HG02642 (cell line): ENCODE results near the gene FBLN2.

Source experiments
- ATAC-seq: cut with Tn5 transposase; IDR thresholded peaks from one replicate; pipeline ENCODE4 v1.9.1; 2021; ENCODE audit warnings: mild to moderate bottlenecking; ENCODE audit not compliant: unreplicated experiment, poor library complexity

The FBLN2 gene

DNA sequence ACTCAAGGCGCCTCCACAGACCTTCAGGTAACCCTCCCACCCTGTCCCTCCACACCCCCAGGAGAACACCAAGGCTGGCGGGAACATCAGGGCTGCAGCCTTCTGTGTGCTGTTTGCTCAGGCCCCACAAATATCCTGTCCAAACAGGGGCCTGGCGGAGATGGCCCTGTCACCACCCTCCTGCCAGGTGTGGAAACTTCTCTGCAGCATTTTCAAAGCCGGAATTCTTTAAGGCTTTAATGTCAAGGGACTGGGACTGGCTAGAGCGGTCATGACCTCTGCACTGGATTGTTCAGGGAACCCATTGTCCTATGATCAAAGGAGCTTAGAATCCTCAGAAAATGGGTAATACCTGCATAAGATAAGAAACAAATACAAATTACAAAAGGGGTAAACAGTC is 46.6 kb downstream of the FBLN2 start:
- no peak for ATAC-seq

DNA sequence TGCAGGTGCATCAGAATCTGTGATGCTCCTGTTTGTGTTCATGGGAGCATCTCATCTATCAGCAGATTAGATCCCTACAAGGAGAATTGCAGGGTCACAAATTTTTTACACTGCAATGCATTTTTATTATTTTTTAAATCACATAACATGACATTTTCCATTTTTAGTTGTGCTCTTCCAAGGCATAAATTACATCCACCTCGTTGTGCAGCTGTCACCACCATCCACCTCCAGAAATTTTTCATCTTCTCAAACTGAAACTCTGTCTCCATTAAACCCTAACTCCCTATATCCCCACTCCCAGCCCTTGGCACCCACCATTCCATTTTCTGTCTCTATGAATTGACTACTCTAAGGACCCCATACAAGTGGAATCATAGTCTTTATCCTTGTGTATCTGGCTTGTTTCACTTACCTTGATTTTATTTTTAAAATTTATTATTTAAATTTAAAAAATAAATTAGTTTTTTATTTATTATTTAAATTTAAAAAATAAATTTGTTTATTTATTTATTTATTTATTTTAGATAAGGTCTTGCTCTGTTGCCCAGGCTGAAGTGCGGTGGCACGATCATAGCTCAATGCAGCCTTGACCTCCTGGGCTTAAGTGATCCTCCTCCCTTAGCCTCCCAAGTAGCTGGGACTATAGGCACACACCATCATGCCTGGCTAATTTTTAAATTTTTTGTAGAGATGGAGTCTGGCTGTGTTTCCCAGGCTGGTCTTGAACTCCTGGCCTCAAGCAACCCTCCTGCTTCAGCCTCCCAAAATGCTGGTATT is 47.7 kb downstream of the FBLN2 start:
- ATAC-seq: no peak

DNA sequence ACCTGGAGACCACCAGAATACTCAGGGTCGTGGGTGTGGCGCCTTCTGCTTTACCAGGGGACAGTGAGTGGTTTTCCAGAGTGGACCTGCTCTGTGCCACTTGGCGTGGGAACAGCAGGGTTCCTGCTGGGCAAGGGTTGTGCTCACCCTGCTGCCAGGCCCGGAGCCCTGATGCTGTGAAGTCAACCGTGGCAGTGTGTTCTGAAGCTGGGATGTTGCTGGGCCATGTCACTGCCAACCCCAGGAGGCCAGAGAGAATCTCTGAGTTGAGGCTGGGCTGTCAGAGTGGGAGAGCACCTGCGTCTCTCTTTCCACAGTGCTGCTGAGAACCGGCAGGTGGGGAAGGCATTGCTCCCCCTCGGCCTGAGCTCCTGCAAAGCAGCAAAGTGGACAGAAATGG is 48.7 kb downstream of the FBLN2 start:
- ATAC-seq: no peak

DNA sequence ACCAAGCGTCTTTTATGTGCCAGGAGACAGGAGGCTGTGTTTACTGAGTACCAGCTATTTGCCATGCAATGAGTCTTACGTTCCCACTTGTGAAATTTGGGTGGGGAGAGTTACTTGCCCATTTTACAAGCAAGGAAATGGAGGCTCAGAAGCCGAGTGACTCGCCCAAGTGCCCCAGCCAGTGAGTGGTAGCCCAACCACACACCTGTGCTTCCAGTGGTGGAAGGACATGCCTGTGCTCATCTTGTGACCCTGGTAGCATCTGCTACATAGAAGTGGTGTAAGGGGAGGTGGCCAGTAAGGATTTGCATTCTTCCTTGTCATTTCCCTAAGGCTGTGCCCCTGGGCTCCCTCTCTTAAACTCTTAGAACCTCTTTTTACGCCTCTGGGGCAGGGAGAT is 49.3 kb downstream of the FBLN2 start:
- no peak for ATAC-seq

DNA sequence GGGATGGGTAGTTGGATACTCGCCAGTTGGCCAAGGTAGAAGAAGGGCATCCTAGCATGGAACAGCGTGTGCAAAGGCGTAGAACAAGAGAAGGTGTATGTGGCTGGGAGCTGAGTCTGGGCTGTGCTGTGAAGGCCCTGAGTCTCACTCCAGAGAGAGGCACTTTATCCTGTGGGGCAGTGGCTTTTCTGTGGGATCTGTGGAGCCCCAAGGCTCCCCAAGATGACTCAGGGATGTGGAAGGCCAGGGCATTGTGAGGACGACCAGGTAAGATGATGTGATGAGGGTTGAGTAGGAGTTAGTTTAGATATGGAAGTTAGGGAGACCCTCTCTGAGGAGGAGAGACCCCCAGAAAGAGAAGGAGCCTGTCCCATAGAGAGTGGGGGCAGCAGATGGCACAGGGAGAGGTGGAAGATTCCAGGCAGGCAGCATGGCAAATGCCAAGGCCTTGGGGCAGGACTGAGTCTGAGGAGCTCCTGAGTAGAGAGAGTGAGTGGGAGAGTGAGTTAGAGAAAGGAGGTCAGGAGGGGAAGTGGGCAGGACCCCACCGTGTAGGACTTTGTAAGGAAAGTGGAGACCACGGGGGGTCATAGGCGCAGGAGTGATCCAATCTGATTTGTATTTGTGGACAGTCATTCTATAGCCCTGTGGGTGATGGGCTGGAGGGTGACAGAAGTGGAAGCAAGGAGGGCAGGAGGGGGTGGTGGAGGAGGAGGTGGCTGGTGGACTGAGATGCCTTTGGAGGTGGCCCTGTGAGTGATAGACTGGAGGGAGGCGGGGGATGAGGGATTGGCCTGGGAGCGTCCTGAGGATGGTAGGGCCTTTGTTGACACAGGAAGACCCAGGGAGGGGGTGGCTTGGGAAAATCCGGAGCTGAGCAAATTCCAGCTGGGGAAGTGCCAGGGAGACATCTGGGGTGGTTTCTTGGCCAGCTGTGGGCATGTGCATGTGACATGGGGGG is 50.3 kb downstream of the FBLN2 start:
- ATAC-seq: no peak

DNA sequence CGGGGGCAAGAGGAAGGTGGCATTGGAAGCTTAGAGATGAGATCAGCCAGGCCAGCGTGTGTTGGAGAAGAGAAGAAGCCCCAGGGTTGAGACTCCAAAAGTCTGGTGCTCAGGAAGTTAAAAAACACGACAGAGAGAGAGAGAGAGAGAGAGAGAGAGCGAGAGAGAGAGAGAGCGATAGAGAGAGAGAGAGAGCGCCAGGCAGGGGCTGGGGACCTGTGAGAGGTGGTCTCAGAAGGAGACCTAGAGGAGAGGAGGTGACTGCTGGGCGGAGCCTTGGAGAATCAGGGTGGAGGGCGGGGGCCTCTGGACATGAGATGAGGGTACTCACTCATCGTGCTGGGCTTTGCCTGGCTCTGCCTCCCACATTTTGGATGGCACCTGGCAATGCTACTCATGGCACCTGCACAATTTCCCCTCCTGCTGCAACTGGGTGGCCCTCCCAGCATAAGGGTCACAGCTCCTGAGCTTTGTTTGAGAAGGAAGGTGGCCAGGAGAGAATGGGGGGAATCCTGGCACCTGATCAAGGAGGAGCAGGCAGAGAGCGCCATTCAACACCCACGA is 51.0 kb downstream of the FBLN2 start:
- no peak for ATAC-seq

DNA sequence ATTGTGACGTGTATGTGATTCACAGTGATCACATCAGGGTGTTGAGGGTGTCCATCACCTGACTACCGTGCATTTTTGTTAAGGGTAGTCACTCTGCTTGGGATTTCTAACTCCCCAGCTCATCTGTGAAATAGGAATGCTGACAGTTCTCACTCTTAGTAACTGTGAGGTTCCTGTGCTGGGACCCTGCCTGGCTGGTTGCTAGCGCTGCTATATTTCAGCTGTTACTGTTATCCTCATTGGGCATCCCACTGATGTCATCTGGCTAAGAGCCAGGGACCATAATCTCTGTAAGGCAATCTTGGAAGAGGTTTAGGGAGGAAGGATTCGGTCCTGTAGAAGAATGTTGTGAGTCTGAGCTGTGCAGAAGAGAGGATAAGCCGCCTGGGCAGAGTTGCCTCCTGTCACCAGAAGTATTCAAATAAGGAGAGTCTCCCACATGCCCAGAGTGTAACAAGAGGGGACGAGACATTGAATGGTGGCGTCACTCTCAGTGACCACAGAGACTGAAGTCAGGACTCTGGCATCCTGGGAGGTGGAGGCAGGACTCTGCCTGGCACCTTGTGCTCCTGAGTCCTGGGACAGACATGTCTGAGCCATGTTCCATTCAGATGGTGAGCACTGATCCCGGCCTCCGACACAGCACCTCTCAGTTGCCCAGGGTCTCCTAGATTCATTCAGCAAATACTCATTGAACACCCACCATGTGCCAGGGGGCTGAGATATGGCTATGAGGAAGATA is 52.2 kb downstream of the FBLN2 start:
- no peak for ATAC-seq

DNA sequence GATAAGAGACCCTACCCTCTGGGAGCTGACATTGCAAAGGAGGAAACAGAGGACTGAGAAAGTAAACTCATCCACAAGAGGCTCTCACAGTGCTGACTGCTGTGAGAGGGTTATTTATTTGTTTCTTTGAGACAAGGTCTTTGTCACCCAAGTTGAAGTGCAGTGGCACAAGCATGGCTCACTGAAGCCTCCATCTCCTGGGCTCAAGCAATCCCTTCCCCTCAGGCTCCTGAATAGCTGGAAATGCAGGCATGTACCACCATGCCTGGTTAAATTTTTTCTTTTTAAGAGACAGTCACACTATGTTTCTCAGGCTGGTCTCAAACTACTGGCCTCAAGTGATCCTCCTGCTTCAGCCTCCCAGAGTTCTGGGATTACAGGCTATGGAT is 52.8 kb downstream of the FBLN2 start:
- no peak for ATAC-seq

DNA sequence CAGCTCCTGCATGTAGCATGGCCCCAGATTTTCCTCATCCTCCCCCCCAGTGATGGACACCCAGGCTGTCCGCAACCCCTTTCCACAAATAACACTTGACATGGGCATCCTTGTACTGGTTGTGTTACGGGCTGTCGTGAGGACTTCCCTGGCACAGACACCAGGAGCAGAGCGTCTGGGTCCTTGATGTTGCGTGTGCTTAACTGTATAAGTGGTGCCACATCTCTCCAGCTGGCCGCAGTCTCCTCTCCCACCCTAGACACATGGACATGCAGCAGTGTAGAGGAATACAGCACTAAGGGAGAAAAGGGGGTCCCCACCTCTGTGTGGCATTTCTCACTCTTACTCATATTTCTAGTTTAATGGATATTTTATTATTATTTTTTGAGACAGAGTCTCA is 56.6 kb downstream of the FBLN2 start:
- ATAC-seq: no peak

DNA sequence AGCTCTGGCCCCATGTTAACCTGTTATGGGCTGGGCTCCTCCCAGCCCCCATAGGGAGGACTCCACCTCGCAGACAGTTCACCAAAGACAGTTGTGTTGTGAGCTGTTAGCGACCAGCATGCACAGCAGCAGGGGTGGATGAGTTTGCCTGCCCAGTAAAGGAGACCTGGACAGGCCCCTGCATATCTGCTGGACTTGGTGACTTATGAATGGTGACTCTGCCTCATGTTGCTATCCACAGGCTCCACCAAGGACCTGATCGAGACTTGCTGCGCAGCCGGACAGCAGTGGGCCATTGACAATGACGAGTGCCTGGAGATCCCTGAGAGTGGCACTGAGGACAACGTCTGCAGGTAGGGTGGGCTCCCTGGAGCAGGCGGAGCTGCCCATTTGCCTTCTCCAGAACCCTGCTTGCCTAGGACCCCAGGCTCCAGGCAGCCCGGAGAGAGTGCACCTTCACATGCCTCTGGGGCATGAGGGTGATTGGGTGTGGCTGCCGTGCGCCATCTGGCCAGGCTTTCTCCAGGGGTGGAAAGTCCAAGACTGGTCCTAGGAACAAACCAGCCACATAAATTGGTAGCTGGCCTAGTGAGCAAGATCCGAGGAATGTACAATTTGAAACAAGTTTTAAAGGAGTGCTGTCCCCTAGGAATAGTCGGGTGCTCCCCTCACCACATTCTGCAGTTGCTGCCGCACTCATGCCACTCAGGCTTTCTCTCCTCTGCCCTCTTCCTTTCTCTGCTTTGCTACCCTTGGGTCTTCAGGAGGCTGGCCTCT is 59.1 kb downstream of the FBLN2 start:
- ATAC-seq: no peak

DNA sequence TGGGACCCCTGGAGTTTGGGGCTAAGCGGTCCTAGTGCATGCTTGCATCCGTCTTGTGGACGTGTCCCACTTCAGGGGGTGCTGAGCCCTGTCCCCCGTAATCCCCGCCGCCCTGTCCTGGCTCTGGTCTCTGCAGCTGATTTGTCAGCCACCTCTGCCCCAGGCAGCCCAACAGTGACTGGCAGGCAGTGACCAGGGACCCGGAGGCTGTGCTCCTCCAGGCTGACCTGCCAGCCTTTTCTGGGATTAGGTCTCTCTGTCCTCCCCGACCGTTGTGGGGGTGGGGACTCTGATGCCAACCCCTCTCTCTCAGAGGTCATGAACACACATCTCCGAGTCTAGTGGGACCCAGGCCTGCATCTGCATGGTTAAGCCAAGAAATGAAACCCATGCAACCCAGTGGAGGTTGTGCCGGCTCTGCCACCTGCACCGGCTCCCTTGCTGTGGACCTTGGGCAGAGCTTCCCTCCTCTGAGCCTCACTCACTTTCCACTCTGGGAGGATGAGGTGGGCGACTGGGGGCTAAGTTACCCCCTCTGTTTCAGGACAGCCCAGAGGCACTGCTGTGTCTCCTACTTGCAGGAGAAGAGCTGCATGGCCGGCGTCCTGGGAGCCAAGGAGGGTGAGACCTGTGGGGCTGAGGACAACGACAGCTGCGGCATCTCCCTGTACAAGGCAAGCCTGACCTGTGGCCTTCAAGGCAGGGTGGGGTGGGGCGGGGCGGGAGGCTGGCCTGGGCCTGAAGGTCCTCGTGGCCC is 60.2 kb downstream of the FBLN2 start:
- ATAC-seq: no peak

DNA sequence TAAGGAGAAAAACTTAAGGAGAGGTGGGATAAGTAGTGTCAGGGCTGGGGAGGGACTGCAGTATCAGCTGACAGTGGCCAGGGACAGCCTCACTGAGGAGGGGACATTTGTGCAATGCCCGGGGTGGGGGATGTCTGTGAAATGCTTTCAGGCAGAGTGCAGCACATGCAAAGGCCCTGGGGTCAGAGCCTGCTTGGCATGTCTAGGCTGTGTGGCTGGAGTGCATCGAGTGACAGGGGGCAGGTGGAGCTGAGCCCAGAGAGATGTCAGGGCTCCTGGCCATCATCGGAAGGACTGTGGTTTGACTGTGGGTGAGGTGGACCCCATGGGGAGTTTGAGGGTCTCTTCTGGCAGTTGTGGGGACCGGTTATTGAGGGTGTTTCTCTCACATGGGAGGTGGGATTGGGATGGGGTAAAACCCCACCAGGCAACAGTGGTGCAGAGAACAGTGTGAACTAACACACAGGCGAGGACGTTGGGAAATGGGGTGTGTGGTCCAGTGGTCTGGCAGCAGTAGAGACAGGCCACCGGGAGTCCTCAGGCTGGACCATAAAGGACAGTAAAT is 61.2 kb downstream of the FBLN2 start:
- ATAC-seq: no peak

DNA sequence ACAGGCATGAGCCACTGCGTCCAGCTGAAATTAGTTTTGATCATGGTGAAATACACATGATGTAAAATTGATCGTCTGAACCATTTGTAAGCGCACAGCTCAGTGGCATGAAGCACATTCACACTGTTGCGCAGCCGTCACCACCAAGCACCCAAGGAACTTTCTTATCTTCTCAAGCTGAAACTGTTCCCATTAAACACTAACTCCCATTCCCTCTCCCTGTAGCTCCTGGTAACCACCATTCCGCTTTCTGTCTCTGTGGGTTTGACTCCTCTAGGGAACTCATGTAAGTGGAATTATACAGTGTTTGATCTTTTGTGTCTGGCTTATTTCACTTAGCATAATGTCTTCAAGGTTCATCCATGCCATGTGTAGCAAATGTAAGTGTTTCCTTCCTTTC is 62.3 kb downstream of the FBLN2 start:
- ATAC-seq: no peak

DNA sequence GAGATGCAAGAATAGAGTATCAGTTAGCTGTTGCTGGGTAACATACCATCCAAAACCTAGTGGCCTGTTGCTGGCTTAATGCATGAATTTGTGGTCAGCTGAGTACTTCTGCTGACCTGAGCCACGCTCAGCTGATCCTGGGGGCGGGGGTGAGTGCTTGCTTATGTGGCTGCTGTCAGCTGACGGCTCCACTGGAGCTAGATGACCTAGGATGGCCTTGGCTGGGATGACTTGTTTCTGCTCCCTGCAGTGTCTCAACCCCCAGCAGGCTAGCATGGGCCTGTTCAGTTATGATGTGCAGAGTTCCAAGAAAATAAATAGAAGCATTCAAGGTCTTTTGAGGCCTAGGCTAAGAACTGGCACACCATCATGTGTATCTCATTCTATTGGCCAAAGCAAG is 63.9 kb downstream of the FBLN2 start:
- no peak for ATAC-seq

DNA sequence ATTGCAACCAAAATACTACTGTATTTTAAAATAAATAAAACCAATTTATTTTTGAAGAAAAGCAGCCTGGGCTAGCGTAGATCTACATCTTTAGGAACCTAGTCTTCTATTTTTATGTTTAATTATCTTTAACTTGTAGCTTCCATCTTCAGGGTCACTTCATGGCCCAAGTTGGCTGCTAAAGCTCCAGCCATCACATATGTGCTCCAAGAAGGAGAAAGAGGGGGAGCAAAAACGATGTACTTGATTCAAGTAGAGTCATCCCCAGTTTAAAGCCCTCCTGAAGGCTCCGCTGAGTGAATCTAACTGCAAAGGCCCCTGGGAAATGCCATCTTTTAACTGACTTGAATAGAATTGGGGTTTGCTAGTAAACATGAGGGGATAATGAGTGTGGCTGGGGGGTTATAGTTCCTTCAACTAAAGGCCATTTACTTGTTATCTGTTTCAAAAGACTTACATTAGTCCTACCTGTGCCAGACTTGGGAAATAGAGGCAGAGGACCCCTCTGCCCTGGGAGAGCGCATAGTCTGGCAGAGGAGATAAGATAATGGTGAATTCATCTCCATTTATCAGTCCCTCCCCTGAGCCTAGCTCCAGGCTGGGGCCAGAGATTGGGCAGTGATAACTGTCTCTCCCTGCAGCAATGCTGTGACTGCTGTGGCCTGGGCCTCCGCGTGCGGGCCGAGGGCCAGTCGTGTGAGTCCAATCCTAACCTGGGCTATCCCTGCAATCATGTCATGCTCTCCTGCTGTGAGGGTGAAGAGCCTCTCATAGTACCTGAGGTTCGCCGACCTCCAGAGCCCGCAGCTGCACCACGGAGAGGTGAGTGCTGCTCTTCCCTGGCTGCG is 64.6 kb downstream of the FBLN2 start:
- ATAC-seq: no peak

DNA sequence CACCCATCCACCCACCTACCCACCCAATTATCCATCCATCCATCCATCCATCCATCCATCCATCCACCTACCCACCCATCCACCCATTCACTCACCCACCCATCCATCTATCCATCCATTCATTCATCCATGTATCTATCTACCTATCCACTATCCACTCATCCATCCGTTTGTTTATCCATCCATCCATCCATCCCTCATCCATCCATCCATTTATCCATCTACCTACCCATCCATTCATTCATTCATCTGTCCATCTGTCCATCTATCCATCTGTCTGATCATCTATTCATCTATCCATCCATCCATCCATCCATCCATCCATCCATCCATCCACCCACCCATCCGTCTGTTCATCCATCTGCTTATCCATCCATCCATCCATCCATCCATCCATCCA is 65.7 kb downstream of the FBLN2 start:
- ATAC-seq: no peak

DNA sequence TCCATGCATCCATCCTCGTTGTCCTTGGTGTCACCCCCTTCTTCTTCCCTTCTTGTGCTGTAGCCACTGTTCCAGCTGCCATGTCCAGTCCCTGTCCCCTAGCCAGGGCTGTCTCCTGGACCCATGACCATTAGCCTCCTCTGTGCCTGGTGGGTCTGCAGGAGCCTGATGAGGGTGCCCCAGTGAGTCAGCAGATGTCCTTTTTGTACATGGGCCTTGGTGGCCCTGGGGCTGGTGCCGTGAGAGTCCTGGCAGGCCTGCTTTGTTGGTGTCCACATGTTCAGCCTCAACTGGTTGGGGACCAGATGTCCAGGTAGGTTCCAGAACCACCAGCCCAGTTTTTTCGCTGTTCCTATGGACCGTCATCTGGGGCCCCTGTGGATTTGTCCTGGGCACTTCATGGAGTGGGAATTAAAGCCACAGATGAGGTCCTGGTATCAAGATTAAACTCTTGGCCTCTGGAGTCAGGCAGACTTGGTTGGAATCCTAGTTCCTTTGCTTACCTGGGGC is 66.1 kb downstream of the FBLN2 start:
- no peak for ATAC-seq

DNA sequence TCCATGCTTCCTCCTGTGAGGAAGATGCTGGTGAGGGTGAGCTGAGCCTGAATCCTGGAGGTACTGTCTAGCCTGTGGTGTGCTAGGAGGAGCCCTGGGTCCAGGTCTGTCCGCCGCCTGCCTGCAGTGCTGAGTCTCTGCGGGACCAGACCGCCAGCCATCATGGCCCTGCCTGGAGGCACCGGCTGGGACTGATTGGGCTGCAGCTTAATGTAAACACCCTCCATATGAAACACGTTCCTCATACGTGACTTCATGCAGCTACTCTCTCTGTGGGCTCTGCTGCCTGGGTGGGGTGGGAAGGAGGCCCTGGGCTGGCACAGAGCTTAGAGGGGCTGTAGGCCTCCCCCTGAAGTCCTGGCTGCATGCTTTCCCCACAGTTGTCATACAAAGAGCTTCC is 67.4 kb downstream of the FBLN2 start:
- no peak for ATAC-seq
